Amygdala (tissue), 56 donors: ENCODE measurements around the gene FLNC.

ENCODE experiments used
- DNase-seq, 56 donors: peaks; one replicate each; lab custom pipeline; 2025; lab: John Stamatoyannopoulos, UW

Gene FLNC

GRCh38 chr7:128831178-128831993, 1.2 kb downstream of the FLNC start:
- DNase-seq = peak in 2 of 56 donors; percentile 7 to 27

GRCh38 chr7:128831994-128832879, 2.0 kb downstream of the FLNC start:
- peak in 20 of 56 donors; percentile 3 to 65 (median 38) for DNase-seq

DNA sequence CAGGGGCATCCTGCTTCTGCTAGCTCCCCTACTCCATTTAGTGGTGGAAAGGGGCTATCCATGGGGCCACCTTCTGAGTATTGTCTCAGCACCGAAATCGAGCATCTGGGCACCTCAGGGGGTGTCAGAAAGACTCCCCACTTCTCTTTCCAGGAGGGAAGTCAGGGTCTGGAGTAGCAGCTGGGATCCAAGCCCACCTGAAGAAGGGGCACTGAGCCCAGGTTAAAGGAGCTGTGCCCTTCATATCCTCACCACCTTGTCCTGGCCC, 2.6 kb downstream of the FLNC start:
- peak in 1 of 56 donors; percentile 63 for DNase-seq

DNA sequence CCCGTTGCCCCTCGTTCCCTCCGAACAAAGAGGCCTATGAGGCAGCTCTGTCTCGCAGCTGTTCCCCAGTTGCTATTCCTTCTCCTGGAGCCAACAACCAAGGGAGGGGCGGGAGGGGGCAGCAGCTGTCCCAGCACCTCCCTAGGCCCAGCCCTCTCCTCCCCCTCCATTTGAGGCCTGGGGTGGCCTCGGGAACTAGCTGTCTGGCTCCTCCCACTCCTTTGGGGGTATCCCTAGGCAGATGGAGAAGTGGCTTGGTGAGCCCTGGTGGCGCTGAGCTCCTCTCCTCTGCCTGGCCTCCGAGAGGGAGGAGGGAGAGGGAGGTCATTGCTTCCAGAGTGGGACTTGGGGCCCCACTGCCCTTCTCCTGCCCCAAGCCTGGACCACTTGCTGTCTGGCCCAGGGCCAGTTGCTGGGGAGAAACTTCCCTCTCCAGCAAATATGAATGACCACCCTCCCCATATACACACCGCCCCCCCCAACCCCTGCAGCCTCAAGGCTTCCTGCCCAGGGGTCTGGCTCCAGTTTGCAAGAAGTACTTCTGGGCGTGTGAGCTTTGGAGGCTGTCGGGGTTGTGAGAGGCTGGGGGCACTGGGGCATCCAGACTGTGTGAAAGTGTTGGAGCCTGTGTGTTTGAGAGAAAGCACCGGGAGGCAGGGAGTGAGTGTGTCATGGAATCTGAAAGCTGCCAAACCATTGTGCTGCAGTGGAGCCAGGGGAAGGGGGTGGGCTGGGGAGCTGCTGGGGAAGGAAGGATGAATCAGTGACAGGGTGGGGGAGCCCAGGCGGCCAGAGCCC, 3.1 kb downstream of the FLNC start:
- DNase-seq = peak in 54 of 56 donors; percentile 23 to 85 (median 62)

- peak in 3 of 56 donors; percentile 51 to 58 (median 52) for DNase-seq
Observed at GRCh38 chr7:128833946-128834325, 3.7 kb downstream of the FLNC start.

GRCh38 chr7:128835231-128835751, 5.1 kb downstream of the FLNC start:
- no peak for DNase-seq

DNA sequence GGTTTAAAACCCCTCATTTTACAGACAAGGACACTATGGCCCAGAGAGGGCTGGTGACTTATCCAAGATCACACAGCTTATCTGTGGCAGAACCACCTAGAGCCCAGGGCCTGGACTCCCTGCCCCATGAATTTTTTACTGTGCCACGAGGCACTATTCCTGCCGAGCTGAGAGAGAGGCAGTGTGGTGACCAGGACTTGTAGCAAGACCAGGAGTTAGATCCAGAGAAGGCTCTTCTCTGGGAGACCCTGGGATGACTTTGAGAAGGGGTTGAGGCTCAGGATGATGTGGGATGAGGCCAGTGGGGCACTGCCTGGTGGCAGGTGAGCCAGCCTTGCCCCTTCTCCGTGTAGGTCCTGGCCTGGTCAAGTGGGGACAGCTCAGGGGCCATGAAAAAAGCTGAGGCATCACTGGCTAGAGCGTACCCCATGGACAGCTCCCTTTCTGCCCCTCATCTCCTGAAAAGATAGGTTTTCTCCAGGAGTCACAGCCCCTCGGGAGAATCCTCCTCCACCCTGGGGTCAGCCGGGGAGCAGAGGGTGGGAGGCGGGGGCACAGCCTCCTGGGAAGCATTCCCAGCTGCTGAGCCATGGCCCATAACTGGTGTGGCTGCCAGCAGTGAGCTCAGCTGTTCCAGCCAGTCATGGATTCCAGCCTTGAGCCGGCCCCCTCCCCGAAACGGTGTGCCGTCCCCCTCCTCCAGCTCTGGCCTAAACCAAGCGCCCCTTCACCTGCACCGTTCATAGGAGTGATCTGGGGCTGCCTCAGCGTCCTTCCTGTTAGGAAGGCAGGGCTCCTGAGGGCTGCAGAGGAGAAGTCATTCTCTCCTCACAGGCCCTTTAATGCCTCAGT, 5.8 kb downstream of the FLNC start:
- peak in 32 of 56 donors; percentile 10 to 66 (median 42) for DNase-seq

- DNase-seq = peak in 46 of 56 donors; percentile 10 to 83 (median 46)
Observed at GRCh38 chr7:128836729-128837348, 6.6 kb downstream of the FLNC start.

GRCh38 chr7:128837521-128837921, 7.3 kb downstream of the FLNC start:
- DNase-seq = no peak

DNA sequence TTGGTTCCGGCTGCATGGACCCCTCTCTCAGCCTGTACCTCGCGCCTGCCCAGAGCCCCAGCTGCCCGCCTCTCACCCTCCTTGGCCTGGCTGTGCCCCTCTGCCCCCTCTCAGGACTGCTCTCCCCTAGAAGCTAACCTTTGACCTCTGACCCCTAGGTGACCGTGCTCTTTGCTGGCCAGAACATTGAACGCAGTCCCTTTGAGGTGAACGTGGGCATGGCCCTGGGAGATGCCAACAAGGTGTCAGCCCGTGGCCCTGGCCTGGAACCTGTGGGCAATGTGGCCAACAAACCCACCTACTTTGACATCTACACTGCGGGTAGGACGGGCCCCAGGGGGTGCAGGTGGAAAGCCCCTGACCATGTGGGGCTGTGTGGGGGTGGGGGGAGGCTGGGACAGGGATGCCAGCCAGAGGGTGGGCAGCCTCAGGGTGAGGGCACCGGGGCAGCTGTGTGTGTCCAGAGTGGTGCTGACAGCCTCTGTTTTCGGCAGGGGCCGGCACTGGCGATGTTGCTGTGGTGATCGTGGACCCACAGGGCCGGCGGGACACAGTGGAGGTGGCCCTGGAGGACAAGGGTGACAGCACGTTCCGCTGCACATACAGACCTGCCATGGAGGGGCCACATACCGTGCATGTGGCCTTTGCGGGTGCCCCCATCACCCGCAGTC, 8.0 kb downstream of the FLNC start:
- DNase-seq = no peak

DNA sequence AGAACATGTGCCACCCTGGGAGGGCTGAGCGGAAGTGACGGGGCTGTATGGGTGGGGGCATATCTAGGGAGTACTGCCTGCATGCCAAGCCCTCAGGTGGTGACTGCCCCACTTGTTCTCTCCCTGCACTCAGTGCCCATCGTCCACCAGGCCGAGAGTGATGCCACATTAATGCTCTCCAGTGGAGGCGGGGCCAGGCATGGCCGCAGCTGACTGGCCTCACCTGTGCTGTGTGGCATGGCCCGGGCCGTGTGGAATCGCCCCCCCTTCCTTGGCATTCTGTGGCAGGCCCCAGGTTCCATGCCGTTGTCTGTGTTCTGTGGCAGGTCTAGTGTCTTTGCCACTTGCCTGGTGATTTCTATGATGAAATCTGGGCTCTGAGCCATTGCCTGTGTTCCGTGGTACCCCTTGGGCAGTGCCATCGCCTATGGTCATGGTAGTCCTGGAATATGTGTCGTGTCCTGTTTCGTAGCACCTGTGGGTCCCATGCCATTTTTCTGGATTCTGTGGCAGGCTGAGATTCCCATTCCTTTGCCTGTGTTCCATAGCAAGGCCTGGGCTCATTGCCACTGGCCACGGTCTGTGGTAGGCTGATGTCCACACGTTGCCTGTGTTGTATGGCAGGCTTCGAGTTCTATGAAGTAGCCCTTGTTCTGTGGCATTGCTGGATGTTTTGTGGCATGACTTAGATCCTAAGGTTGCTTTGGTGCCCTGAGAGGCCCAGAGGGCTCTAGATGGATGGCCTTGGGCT, 8.9 kb downstream of the FLNC start:
- DNase-seq = peak in 2 of 56 donors; percentile 14 to 16

- no peak for DNase-seq
Observed at GRCh38 chr7:128839751-128840177, 9.6 kb downstream of the FLNC start.

DNA sequence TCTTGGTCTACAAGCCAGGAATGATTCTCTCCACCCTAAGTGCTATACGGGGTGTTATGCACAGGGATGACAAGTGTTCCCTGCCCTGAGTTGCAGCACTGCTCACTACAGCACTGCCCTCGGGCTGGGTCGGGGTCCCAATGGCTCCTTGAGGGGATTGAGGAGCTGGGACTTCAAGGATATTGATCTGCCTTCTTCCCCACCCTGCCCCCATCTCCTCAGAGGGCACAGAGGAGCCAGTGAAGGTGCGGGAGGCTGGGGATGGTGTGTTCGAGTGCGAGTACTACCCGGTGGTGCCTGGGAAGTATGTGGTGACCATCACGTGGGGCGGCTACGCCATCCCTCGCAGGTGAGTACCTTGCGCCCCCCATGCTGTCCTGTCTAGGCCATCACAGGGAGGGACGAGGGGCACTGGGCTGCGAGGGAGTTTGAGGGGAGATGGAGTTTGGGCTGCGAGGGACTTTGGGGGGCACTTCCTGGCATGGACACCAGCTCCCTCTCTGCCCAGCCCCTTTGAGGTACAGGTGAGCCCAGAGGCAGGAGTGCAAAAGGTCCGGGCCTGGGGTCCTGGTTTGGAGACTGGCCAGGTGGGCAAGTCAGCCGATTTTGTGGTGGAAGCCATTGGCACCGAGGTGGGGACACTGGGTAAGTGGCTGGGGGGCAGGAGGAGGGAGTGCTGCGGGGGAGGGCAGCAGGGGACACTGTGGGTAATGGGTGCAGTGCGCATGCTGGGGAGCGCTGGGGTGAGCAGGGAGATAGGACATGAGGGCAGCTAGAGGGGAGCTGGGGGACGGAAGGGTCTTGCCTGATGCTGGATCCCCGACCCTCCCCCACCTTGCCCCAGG, 10.3 kb downstream of the FLNC start:
- no peak for DNase-seq

DNA sequence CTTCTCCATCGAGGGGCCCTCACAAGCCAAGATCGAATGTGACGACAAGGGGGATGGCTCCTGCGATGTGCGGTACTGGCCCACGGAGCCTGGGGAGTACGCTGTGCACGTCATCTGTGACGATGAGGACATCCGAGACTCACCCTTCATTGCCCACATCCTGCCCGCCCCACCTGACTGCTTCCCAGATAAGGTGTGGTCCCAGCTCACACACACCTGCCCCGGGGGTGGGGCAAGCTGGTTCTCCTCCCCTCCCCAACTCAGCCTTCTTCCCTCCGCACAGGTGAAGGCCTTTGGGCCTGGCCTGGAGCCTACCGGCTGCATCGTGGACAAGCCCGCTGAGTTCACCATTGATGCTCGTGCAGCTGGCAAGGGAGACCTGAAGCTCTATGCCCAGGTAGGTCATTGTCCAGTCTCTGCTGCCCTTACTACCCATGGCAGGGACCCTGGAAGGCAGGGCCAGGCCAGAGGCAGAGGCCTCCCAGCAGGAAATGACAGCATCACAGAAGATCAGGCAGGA, 11.0 kb downstream of the FLNC start:
- no peak for DNase-seq

DNA sequence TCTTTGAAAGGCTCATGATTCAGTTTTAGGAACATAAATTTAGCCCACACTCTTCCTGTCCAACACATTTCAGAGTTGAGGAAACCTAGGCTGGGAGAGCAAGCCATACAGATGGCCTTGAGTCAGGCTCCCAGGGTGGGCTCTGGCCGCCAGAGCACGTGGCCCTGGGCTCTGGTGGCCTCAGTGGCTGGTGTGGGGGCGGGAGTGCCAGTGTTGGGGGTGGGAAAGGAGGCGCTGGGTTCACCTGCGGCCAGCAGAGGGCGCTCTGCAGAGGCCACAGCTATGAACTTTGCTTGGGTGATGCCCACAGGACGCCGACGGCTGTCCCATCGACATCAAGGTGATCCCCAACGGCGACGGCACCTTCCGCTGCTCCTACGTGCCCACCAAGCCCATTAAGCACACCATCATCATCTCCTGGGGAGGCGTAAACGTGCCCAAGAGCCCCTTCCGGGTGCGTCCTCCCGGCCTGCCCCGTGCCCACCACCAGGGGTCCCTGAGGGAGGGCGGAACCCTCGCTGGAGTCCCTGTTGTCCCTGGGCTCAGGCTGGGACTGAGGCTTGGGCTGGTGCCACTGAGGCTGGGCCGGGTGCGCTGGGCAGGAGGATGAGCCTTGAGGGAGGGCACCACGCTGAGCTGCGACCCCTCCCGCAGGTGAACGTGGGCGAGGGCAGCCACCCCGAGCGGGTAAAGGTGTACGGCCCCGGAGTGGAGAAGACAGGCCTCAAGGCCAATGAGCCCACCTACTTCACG, 11.9 kb downstream of the FLNC start:
- peak in 8 of 56 donors; percentile 3 to 39 (median 16) for DNase-seq
